Ishikawa (cell line): ENCODE results near the gene MARF1.

Experiments
- CEBPB ChIP-seq: IDR thresholded peaks from 2 replicates; pipeline ENCODE4 v1.6.1; 2012
- CREB1 ChIP-seq: IDR thresholded peaks from 2 replicates; pipeline ENCODE4 v1.6.1; 2012; ENCODE audit warnings: low read depth
- EGR1 ChIP-seq: IDR thresholded peaks from 2 replicates; pipeline ENCODE4 v1.6.1; 2012
- EP300 ChIP-seq: IDR thresholded peaks from 2 replicates; pipeline ENCODE4 v1.6.1; 2012; ENCODE audit warnings: borderline replicate concordance
- FOXM1 ChIP-seq: IDR thresholded peaks from 2 replicates; pipeline ENCODE4 v1.6.1; 2012; ENCODE audit warnings: low read depth, borderline replicate concordance
- NFIC ChIP-seq: IDR thresholded peaks from 2 replicates; pipeline ENCODE4 v1.6.1; 2012
- RAD21 ChIP-seq: IDR thresholded peaks from 2 replicates; pipeline ENCODE4 v1.6.1; 2012; ENCODE audit warnings: low read depth
- TAF1 ChIP-seq: IDR thresholded peaks from 2 replicates; pipeline ENCODE4 v1.6.1; 2012; ENCODE audit warnings: low read depth, mild to moderate bottlenecking
- TCF12 ChIP-seq: IDR thresholded peaks from 2 replicates; pipeline ENCODE4 v1.6.1; 2012; ENCODE audit warnings: low read depth
- TEAD4 ChIP-seq: IDR thresholded peaks from 2 replicates; pipeline ENCODE4 v1.6.1; 2012
- YY1 ChIP-seq: IDR thresholded peaks from 2 replicates; pipeline ENCODE4 v1.6.1; 2012; ENCODE audit warnings: low read depth
- ZBTB7A ChIP-seq: IDR thresholded peaks from 2 replicates; pipeline ENCODE4 v1.6.1; 2012; ENCODE audit warnings: low read depth
- TF ChIP-seq, protein P1 (sequence below): IDR thresholded peaks from 2 replicates; pipeline ENCODE4 v1.6.1; 2012
- TF ChIP-seq, protein P2 (sequence below): IDR thresholded peaks from 2 replicates; pipeline ENCODE4 v1.6.1; 2012
- TF ChIP-seq, protein P3 (sequence below): IDR thresholded peaks from 2 replicates; pipeline ENCODE4 v1.6.1; 2012; ENCODE audit warnings: low read depth, mild to moderate bottlenecking

The MARF1 gene

GRCh38 chr16:15642557-15643047 is 352 bp downstream of the MARF1 start:
- no peak for TF ChIP-seq EP300
- TF ChIP-seq, protein P1, sequence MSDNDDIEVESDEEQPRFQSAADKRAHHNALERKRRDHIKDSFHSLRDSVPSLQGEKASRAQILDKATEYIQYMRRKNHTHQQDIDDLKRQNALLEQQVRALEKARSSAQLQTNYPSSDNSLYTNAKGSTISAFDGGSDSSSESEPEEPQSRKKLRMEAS = peak; percentile 58; the same call in 1 of the 2 replicates
- 0 out of 2 replicates have a peak, but pooled peaks have one; percentile 24 for TF ChIP-seq TEAD4
- peak; percentile 79 for TF ChIP-seq NFIC
- TF ChIP-seq ZBTB7A = peak; percentile 69; the same call in 1 of the 2 replicates
- 0 out of 2 replicates have a peak, but pooled peaks have one; percentile 41 for TF ChIP-seq CEBPB

DNA sequence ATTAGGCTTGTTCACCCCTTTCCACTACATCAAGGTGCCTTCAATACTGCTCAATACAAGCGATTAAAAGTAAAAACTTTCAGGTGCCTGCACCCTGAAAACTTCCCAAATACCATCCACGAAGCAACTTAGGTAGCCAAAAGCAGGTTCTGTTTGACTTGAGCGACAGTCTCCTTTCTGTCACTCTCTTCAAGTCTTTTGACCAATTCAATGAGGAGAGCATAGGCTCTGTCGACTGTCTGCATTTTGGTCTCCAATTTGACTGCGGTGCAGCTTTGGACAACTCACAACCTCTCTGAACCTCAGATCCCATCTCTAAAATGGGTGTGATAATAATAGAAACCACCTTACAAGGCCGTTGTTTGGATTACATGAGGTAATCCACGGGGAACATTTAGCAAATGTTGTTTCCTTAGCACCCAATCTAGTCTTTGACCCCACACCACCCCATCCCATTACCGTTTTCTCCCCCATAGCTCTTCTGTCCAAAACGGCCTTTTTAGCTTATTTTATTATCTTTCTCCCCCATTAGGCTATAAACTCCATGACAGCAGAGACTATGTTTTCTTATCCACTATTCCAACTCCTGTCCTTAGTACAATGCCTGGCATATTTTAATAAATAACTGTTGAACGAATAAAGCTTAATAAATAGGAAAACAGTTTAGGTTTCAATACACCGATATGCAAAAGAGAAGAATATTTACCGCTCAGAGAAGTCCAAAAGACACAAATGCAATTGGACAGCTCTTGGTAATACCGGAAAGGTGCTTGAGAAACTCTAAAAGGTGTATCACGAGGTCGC is 999 bp downstream of the MARF1 start:
- TF ChIP-seq ZBTB7A (no peak), RAD21 (no peak), TAF1 (no peak), EGR1 (no peak), CEBPB (no peak), NFIC (no peak), EP300 (no peak), YY1 (no peak), TCF12 (no peak), FOXM1 (no peak), CREB1 (no peak), TEAD4 (no peak)
- TF ChIP-seq, protein P2, sequence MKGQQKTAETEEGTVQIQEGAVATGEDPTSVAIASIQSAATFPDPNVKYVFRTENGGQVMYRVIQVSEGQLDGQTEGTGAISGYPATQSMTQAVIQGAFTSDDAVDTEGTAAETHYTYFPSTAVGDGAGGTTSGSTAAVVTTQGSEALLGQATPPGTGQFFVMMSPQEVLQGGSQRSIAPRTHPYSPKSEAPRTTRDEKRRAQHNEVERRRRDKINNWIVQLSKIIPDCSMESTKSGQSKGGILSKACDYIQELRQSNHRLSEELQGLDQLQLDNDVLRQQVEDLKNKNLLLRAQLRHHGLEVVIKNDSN = no peak
- TF ChIP-seq, protein P3, sequence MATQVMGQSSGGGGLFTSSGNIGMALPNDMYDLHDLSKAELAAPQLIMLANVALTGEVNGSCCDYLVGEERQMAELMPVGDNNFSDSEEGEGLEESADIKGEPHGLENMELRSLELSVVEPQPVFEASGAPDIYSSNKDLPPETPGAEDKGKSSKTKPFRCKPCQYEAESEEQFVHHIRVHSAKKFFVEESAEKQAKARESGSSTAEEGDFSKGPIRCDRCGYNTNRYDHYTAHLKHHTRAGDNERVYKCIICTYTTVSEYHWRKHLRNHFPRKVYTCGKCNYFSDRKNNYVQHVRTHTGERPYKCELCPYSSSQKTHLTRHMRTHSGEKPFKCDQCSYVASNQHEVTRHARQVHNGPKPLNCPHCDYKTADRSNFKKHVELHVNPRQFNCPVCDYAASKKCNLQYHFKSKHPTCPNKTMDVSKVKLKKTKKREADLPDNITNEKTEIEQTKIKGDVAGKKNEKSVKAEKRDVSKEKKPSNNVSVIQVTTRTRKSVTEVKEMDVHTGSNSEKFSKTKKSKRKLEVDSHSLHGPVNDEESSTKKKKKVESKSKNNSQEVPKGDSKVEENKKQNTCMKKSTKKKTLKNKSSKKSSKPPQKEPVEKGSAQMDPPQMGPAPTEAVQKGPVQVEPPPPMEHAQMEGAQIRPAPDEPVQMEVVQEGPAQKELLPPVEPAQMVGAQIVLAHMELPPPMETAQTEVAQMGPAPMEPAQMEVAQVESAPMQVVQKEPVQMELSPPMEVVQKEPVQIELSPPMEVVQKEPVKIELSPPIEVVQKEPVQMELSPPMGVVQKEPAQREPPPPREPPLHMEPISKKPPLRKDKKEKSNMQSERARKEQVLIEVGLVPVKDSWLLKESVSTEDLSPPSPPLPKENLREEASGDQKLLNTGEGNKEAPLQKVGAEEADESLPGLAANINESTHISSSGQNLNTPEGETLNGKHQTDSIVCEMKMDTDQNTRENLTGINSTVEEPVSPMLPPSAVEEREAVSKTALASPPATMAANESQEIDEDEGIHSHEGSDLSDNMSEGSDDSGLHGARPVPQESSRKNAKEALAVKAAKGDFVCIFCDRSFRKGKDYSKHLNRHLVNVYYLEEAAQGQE = no peak
- TF ChIP-seq, protein P1 = no peak

- no peak for TF ChIP-seq EP300
Measured at GRCh38 chr16:15640966-15641365, 2.0 kb downstream of the MARF1 start.

GRCh38 chr16:15639061-15639568 is 3.8 kb downstream of the MARF1 start:
- TF ChIP-seq TAF1 (no peak), YY1 (no peak), CEBPB (no peak), EGR1 (no peak), EP300 (no peak), ZBTB7A (no peak), RAD21 (no peak), FOXM1 (no peak), TEAD4 (no peak), NFIC (no peak), CREB1 (no peak), TCF12 (no peak)
- TF ChIP-seq, protein P2 = no peak
- TF ChIP-seq, protein P1 = no peak
- TF ChIP-seq, protein P3 = no peak

DNA sequence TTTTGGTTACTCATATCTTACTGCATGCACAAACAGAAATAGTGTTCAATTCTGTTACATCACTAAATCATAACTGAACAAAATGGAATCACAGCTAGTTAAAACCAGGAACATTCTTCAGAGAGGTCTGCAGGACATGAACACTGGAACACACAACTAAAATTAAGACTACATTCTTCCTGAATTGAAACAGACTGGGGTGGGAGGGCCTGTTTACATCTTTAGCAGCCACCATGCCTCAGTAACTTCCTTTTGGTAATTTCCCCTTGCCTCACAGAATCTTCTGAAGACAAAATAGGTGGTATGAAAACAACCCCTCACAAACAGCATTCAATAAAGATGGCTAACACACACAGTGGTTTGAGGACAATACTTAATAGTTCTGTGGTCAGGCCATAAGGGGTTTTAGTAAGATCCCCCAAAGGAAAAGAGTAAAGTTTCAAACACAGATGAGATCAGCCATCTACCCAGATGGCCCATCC is 6.5 kb downstream of the MARF1 start:
- TF ChIP-seq EGR1 = no peak
- TF ChIP-seq YY1 = no peak
- TF ChIP-seq, protein P1 = no peak
- TF ChIP-seq TAF1 = no peak
- TF ChIP-seq CEBPB = no peak
- no peak for TF ChIP-seq FOXM1
- TF ChIP-seq, protein P2 = no peak
- TF ChIP-seq EP300 = no peak
- no peak for TF ChIP-seq TCF12
- TF ChIP-seq TEAD4 = no peak
- no peak for TF ChIP-seq CREB1
- no peak for TF ChIP-seq NFIC
- no peak for TF ChIP-seq ZBTB7A
- TF ChIP-seq, protein P3 = no peak
- no peak for TF ChIP-seq RAD21
